NCI-H2196 treated with DMSO at 0.1 percent for 48 hours (cell line): ENCODE results near the gene GALNT1.

Experiments used
- DNase-seq: peaks from one replicate; lab custom pipeline; 2025; ENCODE audit not compliant: unreplicated experiment; lab: John Stamatoyannopoulos, UW

The GALNT1 gene

DNA sequence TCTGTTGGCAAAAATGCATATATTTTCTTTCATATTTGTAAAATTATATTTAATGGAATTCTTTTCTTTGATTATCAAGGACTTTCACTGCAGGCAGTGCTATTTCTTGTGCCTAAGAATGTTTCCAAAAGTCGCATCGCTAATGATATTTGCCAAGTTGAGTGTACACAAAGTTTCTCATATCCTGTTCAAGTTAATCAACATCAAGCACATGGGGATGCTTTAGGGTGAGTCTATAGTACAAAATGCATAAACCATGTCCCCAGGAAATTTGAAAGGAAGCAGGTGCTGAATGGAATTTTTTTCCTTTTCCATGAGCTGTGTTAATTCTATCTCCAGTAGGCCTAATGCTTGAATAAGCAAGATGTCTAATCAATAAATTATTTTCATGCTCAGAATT lies 129.7 kb downstream of the GALNT1 start:
- DNase-seq: no peak

DNA sequence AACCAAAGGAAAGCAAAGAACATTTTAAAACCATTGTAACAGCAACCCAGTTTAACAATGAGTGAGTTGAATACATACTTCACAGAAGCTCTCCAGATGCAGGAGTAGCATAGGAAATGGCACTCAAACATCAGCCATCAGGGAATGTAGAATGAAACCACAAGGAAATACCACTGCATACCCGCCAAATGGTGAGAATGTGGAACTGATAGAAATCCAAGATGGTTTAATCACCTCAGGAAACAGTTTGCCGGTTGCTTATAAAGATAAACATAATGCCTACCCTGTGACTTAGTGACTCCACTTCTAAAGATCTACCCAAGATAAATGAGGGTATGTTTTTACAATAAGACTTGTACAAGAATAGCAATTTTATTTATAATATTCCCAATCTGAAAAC lies 132.0 kb downstream of the GALNT1 start:
- DNase-seq: no peak

DNA sequence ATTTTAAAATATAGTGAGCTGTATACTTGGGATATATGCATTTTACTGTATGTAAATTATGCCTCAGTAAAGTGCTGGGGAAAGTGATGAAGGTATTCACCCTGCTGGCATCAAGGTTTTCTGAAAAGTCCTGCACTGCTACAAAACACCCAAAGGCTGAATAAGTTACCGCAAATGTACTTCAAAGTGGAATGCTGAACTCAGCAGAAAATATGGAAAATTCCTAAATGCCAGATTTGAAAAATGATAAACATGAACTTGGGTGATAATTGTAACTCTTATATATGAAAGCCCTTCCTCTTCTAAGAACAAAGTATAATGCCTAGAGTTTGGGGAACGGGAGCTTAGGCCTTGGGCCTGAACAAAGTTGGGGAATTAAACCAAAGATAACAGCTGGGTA lies 133.0 kb downstream of the GALNT1 start:
- no peak for DNase-seq

DNA sequence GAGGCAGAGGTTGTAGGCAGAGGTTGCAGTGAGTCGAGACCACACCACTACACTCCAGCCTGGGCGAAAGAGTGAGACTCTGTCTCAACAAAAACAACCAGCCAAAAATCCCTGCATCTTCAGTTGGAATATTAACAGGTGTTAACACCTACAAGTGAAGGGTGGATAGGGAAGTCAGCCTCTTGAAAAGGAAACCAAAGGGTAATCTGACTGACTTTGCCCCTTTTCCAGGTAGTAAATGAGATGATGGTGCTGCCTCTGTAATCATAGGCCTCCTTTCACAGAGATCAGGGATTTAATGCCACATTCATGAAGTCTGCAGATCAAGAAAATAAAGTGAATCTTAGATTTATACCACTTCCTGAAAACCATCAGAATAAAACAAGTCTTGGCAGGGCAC lies 133.6 kb downstream of the GALNT1 start:
- DNase-seq: no peak

DNA sequence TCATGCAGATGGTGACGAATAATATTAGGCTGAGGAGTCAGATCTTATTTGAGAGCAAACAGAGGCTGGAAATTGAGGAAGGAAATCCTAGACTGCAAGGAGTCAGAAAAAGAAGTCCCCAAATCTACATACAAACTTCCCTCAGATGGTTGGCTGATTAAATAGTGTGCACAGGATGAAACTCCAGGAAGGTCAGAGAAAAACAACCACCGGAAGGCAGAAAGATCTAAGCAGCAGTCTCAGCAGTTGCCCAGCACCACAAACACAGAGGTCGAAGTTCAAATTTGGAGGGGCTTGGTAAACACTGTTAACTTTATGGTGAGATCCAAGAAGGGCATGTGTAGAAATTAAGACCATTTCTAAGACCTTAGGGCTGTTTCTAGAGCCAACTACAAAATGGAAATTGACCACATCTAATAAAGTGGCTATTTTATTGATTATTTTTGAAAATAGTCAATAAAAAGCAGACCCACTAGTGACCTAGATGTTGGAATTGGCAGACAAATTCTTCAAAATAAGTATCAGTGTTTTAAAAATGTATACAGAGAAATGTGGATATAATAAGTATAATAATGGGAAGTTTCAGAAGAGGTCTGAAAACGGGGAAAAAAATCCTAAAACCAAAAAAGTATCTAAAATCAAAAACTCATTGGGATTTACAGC lies 134.8 kb downstream of the GALNT1 start:
- DNase-seq: no peak

DNA sequence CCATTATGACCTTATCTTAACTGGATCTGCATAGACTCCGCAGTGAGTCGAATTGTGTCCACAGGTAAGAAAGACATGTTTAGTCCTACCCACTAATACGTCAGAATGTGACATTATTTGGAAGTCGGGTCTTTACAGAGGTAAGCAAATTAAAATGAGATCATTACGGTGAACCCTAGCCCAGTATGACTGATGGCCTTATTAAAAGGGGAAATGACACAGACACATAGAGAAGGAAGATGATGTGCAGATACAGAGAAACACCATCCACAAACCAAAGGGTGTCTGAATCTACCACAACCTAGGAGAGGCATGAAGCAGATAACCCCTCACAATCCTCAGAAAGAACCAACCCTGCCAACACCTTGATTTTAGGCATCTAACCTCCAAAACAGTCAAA lies 135.6 kb downstream of the GALNT1 start:
- DNase-seq: no peak

DNA sequence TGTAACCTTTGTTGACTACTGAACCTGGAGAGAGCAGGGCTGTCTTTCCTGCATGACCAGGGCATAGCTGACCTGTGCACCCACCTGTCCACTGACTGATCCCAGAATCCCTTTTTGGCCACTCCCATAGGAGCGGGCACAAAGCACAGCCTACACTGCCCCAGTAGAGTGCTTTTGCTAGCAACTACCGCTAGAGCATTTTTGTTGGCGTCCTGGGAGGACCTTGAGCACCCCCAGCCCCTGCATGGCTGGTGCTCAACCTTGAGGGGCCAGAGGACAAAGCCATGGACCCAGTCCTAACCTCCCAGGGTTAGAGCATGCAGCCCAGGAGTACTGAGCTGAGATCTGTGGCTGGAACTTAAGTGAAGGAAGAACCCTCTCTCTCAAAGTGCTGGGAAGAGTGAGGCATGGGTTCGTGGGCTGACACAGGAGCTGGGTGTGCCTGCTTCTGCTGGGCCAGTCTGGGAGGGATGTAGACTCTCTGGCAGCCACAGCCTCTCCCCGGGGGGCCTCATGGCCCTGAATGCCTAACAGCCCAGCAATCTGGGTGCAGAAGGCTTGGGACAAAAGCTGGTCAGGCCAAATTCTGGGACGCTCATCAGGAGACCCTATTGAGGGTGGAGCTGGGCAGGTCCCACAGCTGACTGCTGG lies 140.0 kb downstream of the GALNT1 start:
- DNase-seq: no peak

DNA sequence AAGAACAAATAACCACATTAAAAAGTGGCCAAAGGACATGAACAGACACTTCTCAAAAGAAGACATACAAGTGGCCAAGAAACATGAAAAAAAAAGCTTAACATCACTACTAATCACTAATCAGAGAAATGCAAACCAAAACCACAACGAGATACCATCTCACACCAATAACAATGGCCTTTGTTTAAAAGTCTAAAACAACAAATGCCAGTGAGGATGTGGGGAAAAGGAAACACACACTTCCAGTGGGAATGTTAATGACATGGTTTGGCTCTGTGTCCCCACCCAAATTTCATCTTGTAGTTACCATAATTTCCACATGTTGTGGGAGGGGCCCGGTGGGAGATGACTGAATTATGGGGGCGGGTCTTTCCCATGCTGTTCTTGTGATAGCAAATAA lies 147.1 kb downstream of the GALNT1 start:
- no peak for DNase-seq

DNA sequence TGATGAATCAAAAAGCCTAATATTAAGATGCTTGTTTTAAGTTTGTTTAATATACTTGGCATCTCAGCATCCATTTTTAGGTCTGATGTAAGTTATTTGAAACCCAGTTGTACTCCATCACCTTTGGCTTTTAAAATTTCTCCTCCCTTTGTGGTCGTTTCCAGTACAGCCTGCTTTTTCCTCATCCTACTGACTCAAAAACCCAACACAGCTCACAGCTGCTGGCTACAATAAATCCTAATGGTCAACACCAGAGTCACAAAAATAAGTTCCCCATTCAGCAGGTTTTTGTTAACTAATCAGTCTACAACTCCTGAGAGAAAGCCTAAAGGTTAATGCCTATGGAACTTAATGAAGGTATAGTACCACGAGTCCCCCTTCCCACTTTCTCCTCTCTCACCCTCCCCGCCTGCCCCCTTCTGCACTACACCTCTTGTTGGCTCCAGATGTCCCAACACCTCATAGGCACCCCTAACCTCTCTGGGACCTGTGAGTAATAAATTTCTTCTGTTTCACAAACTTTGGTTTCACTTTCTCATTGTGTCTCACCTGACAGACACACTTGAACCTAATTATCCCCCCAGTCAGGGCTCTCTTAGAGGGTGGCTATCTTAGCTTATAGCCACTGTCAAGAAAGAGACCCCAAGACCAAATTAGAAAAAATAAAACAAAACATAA lies 148.6 kb downstream of the GALNT1 start:
- no peak for DNase-seq

DNA sequence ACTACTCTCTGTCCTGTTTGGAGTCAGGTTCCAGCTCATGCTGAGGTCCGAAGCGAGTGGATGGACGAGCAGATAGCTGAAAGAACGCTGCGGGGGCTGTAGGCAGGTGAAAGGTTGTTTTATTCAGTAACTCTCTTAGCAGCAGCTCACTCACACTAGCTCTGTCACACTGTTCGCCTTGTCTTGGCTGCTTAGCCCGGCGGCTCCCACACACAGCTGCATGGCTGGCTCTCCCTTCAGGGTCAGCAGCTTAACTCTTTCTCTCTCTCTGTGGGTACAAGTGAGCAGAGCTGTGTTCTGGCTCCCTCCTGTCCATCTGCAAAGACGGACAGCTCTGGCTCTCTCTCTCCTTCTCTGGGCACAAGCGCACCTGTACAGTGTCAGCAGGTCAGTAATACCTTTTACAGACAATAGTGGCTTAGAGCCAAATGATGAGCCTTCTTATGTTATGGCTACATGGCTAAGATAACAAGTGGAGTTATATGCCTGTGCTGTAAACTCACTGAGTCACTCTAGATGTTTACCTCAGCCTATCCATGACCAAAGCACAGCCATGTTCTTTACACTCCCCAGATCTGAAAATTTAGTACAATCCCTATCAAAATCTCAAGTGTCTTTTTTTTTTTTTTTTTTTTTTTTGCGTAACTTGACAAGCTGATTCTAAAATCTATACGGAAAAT lies 149.3 kb downstream of the GALNT1 start:
- no peak for DNase-seq

DNA sequence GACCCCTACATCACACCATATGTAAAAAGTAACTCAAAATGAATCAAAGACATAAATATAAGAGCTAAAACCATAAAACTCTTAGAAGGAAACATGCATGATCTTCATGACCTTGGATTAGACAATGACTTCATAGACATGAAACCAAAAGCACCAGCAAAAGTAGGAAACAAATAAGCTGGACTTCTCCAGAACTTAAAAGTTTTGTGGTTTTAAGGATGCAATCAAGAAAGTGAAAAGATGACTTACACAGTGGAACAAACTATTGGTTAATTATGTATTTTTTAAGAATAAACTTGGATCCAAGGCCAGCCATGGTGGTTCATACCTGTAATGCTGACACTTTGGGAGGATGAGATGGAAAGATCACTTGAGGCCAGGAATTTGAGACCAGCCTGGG lies 150.2 kb downstream of the GALNT1 start:
- no peak for DNase-seq

DNA sequence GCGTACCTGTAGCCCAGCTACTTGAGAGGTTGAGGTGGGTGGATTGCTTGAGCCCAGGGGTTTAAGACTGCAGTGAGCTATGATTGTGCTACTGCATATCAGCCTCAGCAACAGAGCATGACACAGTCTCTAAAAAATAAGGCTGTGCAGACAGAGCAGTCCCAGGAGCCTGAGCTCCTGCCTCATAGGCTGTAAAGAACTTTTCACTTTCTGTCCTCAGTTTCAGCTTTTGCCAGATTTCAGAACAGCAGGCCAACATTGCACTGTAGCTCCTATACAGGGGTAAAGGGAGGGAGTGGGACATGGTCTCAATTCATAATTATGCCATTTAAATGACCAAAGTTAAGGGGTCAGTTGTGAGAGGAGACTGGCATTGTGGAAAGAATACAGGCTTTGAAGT lies 150.6 kb downstream of the GALNT1 start:
- no peak for DNase-seq

DNA sequence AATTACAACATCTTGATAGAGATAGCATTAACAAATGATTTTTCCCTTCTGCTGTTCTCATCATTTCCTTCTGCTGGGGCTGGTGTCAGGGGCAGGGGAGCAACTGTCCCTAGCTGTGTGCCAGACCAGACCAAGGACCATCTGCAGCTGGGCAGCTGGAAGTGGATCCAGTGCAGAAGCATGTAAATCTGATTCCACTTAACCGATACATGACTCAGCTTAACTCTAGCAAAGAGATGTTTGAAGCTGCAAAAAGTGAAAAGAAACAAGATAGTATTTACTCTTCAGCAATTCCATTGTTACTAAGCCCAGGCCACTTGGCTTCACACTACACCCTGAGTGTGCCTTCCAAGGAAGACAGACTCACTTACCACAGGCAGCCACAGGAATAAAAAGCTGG lies 151.1 kb downstream of the GALNT1 start:
- no peak for DNase-seq

DNA sequence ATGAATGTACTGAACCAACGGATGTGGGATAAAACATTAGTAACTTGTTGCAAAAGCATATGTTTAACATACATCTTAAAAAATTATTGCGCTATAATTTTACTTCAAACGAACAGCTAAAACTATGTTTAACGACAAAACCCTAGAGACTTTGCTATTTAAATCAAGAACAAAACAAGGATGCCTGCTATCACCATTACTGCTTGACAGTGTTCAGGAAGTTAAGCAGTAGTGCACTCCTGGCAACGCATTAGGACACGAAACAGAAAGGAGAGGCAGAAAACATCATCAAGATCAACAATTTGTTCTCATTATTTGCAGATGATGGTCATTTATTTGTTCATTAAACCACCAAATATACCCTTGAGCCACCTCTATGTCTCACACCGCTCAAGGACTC lies 151.9 kb downstream of the GALNT1 start:
- DNase-seq: no peak

DNA sequence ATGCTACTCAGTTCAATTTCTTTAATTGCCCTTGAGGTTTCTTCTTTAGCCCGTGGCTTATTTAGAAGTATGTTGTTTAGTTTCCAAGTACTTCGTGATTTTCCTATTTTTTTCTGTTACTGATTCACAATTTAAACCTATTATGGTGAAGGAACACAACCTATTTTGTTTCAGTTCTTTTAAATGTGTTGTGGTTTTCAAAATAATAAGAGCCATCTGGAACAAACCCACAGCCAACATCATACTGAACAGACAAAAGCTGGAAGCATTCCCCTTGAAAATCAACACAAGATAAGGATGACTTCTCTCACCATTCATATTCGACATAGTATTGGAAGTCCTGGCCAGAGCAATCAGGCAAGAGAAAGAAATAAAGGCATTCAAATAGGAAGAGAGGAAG lies 155.2 kb downstream of the GALNT1 start:
- DNase-seq: no peak

DNA sequence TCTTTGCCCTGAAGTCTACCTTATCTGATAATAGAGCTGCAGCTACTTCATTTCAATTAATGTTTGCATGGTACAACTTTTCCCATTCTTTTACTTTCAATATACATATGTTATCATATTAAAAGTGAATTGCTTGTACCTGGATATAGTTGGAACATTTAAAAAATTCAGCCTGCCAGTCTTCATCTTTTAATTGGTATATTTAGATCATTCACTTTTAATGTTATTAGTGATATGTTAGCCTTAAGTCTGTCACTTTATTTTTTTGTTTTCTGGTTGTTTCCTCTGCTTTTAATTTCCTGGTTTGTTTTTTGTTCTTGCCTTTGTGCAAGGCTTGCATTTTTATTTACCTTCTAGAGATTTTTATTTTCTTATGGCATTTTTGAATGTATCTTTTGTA lies 158.2 kb downstream of the GALNT1 start:
- DNase-seq: no peak

DNA sequence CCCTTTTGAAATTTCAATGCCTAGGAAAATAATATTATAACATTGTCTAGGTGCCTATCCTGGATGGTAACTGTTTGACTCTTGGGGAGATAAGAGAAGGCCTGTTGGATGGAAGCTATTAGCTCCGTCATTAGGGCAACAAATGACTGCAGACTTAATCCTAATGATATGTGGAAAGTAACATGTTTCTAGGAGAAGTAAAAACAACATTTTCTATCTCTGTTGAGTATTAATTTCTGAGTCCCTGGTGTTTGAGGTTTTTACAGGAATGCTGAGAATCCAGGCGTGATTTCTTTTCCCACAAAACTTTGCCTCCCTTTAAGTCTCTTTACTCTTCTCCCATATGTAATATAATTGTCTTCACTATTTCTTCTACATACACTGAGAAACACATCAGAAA lies 159.1 kb downstream of the GALNT1 start:
- no peak for DNase-seq

DNA sequence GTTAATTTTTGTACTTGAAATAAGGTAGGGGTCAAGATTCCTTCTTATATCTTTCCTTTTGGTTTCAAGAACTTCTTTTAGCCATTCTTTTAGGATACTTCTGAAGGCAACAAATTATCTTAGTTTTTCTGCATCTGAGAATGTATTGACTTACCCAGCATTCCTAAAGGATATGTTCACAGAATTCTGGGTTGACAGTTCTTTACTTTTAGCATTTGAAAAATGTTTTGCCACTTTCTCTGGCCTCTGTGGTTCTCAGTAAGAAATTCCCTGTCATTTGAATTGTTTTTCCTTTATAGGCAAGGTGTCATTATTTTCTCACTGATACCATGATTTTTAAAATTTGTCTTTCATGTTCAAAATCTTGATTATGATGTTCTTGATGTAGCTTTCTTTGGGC lies 162.4 kb downstream of the GALNT1 start:
- no peak for DNase-seq

DNA sequence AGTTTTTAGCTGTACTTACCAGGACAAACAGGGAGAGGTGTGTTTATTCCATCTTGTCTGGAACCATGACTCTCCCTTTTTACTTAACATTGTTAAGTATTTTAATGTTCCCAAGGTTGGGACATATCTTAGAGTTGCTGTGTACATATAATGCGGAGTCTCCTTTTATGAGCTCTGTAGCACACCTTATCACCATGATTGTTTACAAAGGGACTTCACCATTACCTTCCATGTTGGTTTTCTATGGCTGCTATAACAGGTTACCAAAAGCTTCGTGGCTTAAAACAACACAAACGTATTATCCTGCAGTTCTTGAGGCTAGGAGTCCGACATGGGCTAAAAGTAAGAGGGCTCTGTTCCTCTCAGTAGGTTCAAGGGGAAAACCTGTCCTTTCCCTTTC lies 164.3 kb downstream of the GALNT1 start:
- no peak for DNase-seq

DNA sequence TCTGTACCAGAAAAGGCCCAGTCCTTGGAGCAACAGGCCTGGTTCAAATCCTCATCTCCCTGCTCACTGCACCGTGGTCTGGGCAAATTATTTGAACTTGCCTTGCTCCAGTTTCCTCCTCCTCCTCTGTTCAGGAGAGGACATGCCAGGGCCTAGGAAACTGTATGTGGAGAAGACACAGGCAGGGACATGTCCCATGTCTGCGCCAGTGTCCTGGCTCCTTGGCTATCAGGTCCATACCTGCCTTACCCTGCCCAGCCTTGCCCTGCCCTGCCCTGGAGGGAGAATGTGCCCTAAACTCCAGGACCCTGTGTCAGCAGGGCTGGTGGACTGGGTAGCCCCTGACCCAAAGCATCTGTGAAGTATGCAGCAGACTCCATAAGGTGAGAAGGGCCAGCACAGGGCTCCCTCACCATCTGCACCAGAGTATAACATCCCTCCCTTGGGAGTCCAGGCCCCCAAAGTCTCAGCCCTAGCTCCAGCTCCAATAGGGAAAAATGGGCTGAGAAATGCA lies 165.3 kb downstream of the GALNT1 start:
- DNase-seq: no peak

DNA sequence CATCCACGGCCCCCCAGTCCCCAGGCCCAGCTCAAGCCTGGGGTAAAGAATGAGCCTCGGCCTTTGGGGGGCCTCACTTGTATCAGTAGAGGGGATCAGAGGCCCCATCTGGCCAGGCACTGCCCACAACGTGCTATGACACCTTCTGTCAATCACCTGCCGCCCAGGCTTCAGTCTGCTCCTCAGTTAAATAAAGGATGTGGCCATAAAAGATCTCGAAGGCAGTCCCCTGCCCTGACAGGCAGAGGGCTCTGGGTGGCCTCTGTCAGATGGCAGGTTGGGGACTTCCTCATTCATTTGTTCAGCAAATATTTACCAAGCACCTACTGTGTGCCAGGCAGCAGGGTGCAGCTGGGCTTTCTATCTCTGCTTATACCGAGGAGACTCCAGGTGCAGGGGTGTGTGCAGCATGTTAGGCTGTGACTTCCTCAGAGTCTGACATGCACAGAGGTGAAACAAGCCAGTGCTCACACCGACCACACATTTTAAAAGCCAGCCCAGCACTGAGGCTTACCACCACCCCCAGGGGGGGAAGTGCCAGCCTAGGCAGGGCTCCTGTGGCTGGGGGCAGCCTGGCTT lies 166.4 kb downstream of the GALNT1 start:
- DNase-seq: no peak
